ENCODE data around the gene SPPL3. TPM values are rescaled to one million over a fixed set of nuclear protein-coding genes. Genes with fewer than 3 reads are reported as not detected.

Gene SPPL3
- total and polyA plus RNA-seq, 2 experiments from 2014 or later, result 10.9 to 27.8 TPM

- TF ChIP-seq ZNF331 (CRISPR knock-in tag; IDR thresholded peaks at IDR 0.05; ENCODE audit: low read depth), result no peak
- TF ChIP-seq STAT1 (IDR thresholded peaks at IDR 0.05; ENCODE audit: unreplicated experiment), result no peak
- TF ChIP-seq CTCF (conservative IDR thresholded peaks at IDR 0.05; ENCODE audit: low read depth in 2 of 2), result no peak
- no peak for TF ChIP-seq ETS1 (IDR thresholded peaks at IDR 0.05)
- TF ChIP-seq REST (IDR thresholded peaks at IDR 0.05; ENCODE audit: unreplicated experiment), result no peak
- TF ChIP-seq ZNF114 (CRISPR knock-in tag; IDR thresholded peaks at IDR 0.05), result no peak
- no peak for TF ChIP-seq EZH2 (IDR thresholded peaks at IDR 0.05; ENCODE audit: low read depth, unreplicated experiment)
- no peak for TF ChIP-seq EZH2phosphoT487 (IDR thresholded peaks at IDR 0.05; ENCODE audit: unreplicated experiment)
- TF ChIP-seq NANOG (IDR thresholded peaks at IDR 0.05; ENCODE audit: borderline replicate concordance), result no peak
- TF ChIP-seq CREB1 (CRISPR knock-in tag; IDR thresholded peaks at IDR 0.05; ENCODE audit: low read depth), result no peak
- no peak for TF ChIP-seq JUNB (IDR thresholded peaks at IDR 0.05; ENCODE audit: unreplicated experiment)
These were observed 16.0 kb upstream of the SPPL3 start (continued) for GRCh38 chr12:120920178-120920577.

- no peaks in the 10 kb centered on the region for H3K9me2 ChIP-seq (ENCODE audit: insufficient read depth)
- H3K36me3 ChIP-seq (ENCODE audit: insufficient read depth), result no peaks in the 10 kb centered on the region
- Mint-ChIP-seq H3K4me3 (no peak overlapping the region), H3K36me3 (ENCODE audit: low read depth) (no peaks in the 10 kb centered on the region), H3K9me3 (peaks cover 17% of the 10 kb centered on the region; the same call in 2 of the 3 replicates), H3K4me1 (peaks cover 5% of the 10 kb centered on the region; the same call in 1 of the 3 replicates), H3K27ac (no peak overlapping the region), H3K27me3 (ENCODE audit: insufficient read depth, low read depth, poor library complexity) (peaks cover 7% of the 10 kb centered on the region)
- no peaks in the 10 kb centered on the region for H3F3A ChIP-seq (replicated peaks; ENCODE audit: low read depth)
- no peak overlapping the region for H2AFZ ChIP-seq
- no peak overlapping the region for H3K27ac ChIP-seq (ENCODE audit: low read depth)
- H3K4me3 ChIP-seq, result no peak overlapping the region
- H3K79me2 ChIP-seq (replicated peaks; ENCODE audit: insufficient read depth), result no peaks in the 10 kb centered on the region
- no peak overlapping the region for H3K4me2 ChIP-seq
- DNase-seq (ENCODE audit: low spot score) (no peak), ATAC-seq (no peak)
- H3K27me3 ChIP-seq (ENCODE audit: insufficient read depth), result no peaks in the 10 kb centered on the region
- no peaks in the 10 kb centered on the region; the same call in 1 of the 2 replicates for H3K4me1 ChIP-seq (ENCODE audit: insufficient read depth)
- no peaks in the 10 kb centered on the region for H4K20me1 ChIP-seq (replicated peaks; ENCODE audit: insufficient read depth)
- no peak for TF ChIP-seq ZNF462 (CRISPR knock-in tag; IDR thresholded peaks at IDR 0.05)
These were observed 13.6 kb upstream of the SPPL3 start for GRCh38 chr12:120917748-120918147.

Measured in GM23338 (cell line).